Prostate gland (tissue), 2 donors: ENCODE data around the gene COLEC12.

Experiments
- CTCF ChIP-seq, 4 experiments: fragments of 200-600 bp in 2 of 4; fragments of 450-650 bp in 2 of 4; sonication (generic) in 2 of 4; IDR thresholded peaks; 1 replicate in 3 of 4; 2 replicates in 1 of 4; pipeline ENCODE4 v1.5.1; 2016 to 2019; ENCODE audit warnings: antibody characterized with exemption in 4 of 4, mild to moderate bottlenecking in 2 of 4, moderate library complexity in 2 of 4
- POLR2A ChIP-seq: fragments of 450-650 bp; IDR thresholded peaks from one replicate; pipeline ENCODE4 v1.6.1; 2016; ENCODE audit warnings: antibody characterized with exemption, mild to moderate bottlenecking
- POLR2AphosphoS5 ChIP-seq: sonication (generic); formaldehyde crosslinking; IDR thresholded peaks from one replicate; pipeline ENCODE4 v1.6.1; 2017; ENCODE audit warnings: antibody characterized with exemption

- TF ChIP-seq CTCF (IDR thresholded peaks at IDR 0.05) (no peak), POLR2A (no peak), POLR2AphosphoS5 (peak; percentile 52)
These were observed 104.8 kb downstream of the COLEC12 start for GRCh38 chr18:395456-396250.
